NOMO-1 treated with dmso at 0.1 percent for 144 hours (cell line): Measurements from ENCODE around the gene EFCC1.

Source experiments
- DNase-seq: peaks from one replicate; lab custom pipeline; 2025; ENCODE audit not compliant: unreplicated experiment; lab: John Stamatoyannopoulos, UW

Gene EFCC1, protein sequence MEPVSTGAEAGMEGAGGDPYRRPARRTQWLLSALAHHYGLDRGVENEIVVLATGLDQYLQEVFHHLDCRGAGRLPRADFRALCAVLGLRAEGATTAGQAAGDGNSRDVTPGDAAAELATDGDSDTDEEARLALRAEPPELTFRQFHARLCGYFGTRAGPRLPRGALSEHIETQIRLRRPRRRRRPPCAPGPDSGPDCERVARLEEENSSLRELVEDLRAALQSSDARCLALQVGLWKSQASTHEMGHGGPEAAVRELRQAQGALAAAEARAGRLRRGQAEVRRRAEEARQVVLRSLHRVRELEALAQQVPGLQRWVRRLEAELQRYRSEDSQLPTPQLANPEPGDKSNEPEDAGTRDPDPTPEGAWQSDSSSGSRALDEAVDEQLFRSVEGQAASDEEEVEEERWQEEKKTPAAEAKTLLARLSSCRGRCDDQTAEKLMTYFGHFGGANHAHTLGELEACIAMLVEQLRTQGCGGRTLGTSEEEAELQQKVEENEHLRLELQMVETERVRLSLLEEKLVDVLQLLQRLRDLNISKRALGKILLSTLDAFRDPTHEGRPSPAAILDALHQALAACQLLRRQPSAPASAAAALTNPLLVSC

GRCh38 chr3:129001101-129001805, at the start of gene EFCC1:
Gene EFCC1 (plus strand): TSS chr3:129001304. CDS start chr3:129001629, 325 bp downstream.
- no peak for DNase-seq

DNA sequence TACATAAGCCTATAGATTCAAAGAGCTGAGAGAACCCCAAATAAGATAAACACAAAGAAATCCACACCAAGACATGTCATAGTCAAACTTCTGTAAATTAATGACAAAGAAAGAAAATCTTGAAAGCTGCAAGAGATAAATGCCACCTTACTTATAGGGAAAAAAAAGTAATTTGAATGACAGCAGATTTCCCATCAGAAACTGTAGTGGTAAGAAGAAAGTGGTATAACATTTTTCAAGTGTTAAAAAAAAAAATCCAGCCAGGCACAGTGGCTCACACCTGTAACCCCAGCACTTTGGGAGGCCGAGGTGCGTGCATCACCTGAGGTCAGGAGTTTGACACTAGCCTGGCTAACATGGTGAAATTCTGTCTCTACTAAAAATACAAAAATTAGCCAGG, 44.7 kb upstream of the EFCC1 start:
- DNase-seq: no peak

DNA sequence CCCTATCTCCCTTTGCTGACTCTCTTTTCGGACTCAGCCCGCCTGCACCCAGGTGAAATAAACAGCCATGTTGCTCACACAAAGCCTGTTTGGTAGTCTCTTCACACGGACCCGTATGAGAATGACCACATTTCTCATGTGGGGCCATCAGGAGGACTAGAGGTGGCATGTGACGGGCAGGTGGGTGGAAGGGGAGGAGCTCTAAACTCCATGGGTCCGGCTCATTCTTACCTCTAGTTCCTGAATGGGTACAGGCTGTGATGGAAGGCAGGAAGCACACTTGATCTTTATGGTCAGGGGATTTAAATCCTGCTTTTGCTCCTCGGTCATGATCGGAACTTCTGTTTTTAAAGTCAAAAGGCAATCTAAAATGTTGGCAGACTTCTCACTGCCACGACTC, 35.8 kb upstream of the EFCC1 start:
- no peak for DNase-seq

- DNase-seq: no peak
Observed at GRCh38 chr3:128965818-128966217, 35.3 kb upstream of the EFCC1 start.

DNA sequence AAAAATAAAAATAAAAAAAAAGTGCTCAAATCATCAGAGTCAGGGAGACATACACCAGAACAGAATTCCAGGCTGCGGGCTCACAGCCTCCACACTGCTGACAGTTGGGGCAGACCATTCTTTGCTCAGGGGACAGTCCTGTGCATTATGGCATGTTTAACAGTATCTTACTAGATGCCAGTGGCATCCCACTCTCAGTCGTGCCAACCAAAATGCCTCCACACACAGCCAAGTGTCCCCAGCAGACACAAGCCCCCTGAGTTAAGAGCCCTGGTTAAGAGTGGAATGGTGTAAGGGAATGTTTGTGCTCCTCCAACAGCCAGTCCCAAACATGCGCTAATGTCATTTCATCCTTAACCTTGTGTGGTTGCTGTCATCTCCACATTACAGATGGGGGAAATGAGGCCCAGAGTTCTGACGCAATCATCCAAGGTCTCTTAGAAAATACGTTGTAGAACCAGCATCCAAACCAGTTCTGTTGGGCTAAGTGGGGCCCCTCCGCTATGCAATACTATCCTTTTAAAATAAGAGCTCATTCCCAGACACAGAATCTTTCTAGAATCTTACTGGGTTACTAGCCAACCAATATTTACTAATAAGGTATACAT, 33.3 kb upstream of the EFCC1 start:
- DNase-seq: no peak

GRCh38 chr3:128969993-128970739, 30.9 kb upstream of the EFCC1 start:
- DNase-seq: peak; percentile 62

GRCh38 chr3:128970740-128971047, 30.4 kb upstream of the EFCC1 start:
- no peak for DNase-seq

GRCh38 chr3:128971421-128972100, 29.5 kb upstream of the EFCC1 start:
- DNase-seq: peak; percentile 72

- peak; percentile 85 for DNase-seq
Observed at GRCh38 chr3:128973988-128974564, 27.0 kb upstream of the EFCC1 start.

DNA sequence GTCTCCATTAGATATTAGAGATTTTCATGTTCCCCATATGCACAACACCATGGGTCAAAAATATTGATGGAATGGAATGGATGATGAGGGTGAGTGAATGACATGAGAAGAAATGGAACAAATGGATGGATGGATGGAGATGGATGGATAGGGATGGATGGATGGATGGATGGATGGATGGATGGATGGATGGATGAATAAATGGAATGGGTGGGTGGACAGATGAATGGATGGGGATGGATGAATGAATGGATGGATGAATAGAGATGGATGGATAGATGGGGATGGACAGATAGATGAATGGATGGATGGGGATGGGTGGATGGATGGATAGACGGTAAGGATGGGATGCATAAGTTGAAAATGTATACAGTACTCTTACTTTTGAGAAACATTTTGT, 25.8 kb upstream of the EFCC1 start:
- DNase-seq: no peak

- no peak for DNase-seq
Observed at GRCh38 chr3:128983293-128984069, 17.6 kb upstream of the EFCC1 start.

DNA sequence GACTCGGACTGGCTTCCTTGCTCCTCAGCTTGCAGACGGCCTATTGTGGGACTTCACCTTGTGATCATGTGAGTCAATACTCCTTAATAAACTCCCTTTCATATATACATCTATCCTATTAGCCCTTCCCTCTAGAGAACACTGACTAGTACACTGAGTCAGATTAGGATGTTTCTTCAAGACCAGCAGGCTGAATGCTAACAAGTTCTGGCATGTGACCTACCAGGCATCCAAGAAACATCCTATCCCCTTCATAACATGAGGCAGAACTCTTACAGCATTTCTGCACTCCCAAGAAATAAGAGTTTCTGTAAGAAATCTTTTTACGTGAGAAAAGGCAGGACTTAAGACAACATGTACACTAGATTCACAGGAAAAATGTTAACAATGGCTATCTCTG, 16.5 kb upstream of the EFCC1 start:
- no peak for DNase-seq

GRCh38 chr3:128987302-128988100, 13.6 kb upstream of the EFCC1 start:
- no peak for DNase-seq

GRCh38 chr3:128988286-128988685, 12.8 kb upstream of the EFCC1 start:
- DNase-seq: no peak

GRCh38 chr3:128991355-128991895, 9.7 kb upstream of the EFCC1 start:
- peak; percentile 95 for DNase-seq

DNA sequence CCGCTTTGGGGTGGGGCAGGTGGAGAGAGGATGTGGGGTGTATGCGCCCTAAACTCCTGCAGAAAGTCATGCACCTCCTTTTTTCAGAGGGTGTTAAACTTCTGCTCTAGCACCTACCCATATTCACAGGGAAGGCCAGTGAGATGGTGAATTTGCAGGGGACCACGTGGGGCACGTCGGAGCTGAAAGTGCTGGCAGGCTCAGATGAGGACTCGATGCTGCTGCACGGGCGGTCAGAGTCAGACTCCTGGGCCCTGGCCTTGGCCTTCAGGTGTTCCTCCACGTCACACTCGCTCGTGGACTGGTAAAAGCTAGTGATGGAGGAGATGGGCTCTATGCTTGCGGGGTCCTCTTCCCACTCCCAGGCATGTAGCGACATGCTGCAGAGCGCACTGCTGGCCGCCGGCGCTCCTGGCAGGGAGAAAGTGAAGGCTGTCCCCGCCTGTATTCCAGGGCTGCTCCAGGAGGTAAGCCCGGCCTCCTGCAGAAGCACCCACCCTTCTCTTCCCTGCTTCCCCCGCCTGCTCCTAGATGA, 8.1 kb upstream of the EFCC1 start:
- no peak for DNase-seq

DNA sequence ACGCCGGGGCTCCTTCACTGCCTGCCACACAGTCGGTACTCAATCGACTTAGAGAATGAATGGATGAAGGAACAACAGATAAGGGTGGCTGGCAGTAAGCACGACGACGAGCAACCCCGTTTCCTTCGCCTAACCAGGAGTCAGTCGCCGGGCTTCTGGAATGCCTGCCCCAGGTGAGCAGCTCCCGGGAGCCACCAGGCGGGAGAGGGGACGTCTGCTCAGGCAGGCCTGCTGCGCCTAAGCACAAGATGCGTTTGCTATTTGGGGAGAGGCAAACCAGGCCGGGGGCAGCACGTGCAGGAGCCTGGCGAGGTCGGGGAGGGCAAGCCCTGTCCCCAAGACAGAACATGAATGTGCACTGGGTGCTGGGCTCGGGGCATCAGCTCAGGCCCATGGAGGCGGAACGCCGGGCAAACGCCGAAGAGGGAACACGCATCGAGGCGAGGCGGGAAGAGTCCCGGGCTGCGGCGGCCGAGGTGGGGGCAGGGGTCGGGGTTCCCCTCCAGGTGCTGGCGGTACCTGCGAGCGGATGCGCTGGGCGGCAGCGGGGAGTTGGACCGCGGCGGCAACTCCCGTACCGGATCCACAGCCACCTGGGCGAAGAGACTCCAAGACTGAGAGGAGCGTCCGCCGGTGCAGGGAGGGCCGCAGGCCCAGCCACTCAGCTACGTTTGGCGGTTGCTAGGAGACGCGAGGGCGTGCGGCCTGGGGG, 7.5 kb upstream of the EFCC1 start, which contains the start of gene CFAP92:
CFAP92 (minus strand) TSS at position 616 of the 712 bp plus-strand sequence. CDS start 772 bp downstream, outside the sequence.
- DNase-seq: peak; percentile 48
